ENCODE results near the gene TAF1. TPM values are rescaled to one million over a fixed set of nuclear protein-coding genes. Genes with fewer than 3 reads are reported as not detected.

Gene TAF1
- total RNA-seq, 1 donor from 2014 or later: 25.3 TPM

- FAIRE-seq: no peak
- H3K36me3 ChIP-seq (ENCODE audit: control insufficient read depth, insufficient read depth, low read length): no peaks in the 10 kb centered on the region
- H3K4me3 ChIP-seq (ENCODE audit: low read depth, low read length): no peak overlapping the region
- no peak for TF ChIP-seq CTCF (IDR thresholded peaks at IDR 0.05; ENCODE audit: insufficient read depth, low read length, severe bottlenecking)
- DNase-seq (ENCODE audit: low read depth): no peak
- no peaks in the 10 kb centered on the region for H3K27me3 ChIP-seq (ENCODE audit: control insufficient read depth, insufficient read depth, low read length)
Observed at GRCh38 chrX:71475785-71476540, 109.8 kb downstream of the TAF1 start.

GRCh38 chrX:71482228-71482958 lies 116.2 kb downstream of the TAF1 start:
- DNase-seq (ENCODE audit: low read depth): peak; percentile 19
- no peaks in the 10 kb centered on the region for H3K36me3 ChIP-seq (ENCODE audit: control insufficient read depth, insufficient read depth, low read length)
- H3K4me3 ChIP-seq (ENCODE audit: low read depth, low read length): no peak overlapping the region
- no peak for TF ChIP-seq CTCF (IDR thresholded peaks at IDR 0.05; ENCODE audit: insufficient read depth, low read length, severe bottlenecking)
- H3K27me3 ChIP-seq (ENCODE audit: control insufficient read depth, insufficient read depth, low read length): no peaks in the 10 kb centered on the region
- no peak for FAIRE-seq

GRCh38 chrX:71487814-71488213 lies 121.7 kb downstream of the TAF1 start:
- H3K4me3 ChIP-seq (ENCODE audit: low read depth, low read length): no peak overlapping the region
- DNase-seq (ENCODE audit: low read depth) (no peak), FAIRE-seq (no peak)
- H3K27me3 ChIP-seq (ENCODE audit: control insufficient read depth, insufficient read depth, low read length): no peaks in the 10 kb centered on the region
- no peak for TF ChIP-seq CTCF (IDR thresholded peaks at IDR 0.05; ENCODE audit: insufficient read depth, low read length, severe bottlenecking)
- H3K36me3 ChIP-seq (ENCODE audit: control insufficient read depth, insufficient read depth, low read length): no peaks in the 10 kb centered on the region

GRCh38 chrX:71489540-71489939 lies 123.4 kb downstream of the TAF1 start:
- FAIRE-seq (no peak), DNase-seq (ENCODE audit: low read depth) (no peak)
- Histone ChIP-seq H3K27me3 (ENCODE audit: control insufficient read depth, insufficient read depth, low read length) (no peaks in the 10 kb centered on the region), H3K4me3 (ENCODE audit: low read depth, low read length) (no peak overlapping the region), H3K36me3 (ENCODE audit: control insufficient read depth, insufficient read depth, low read length) (no peaks in the 10 kb centered on the region)
- no peak for TF ChIP-seq CTCF (IDR thresholded peaks at IDR 0.05; ENCODE audit: insufficient read depth, low read length, severe bottlenecking)

GRCh38 chrX:71492231-71493065 lies 126.3 kb downstream of the TAF1 start:
- TF ChIP-seq CTCF (IDR thresholded peaks at IDR 0.05; ENCODE audit: insufficient read depth, low read length, severe bottlenecking): no peak
- FAIRE-seq (no peak), DNase-seq (ENCODE audit: low read depth) (peak; percentile 0)
- peak overlapping the region; percentile 32 for H3K4me3 ChIP-seq (ENCODE audit: low read depth, low read length)
- H3K27me3 ChIP-seq (ENCODE audit: control insufficient read depth, insufficient read depth, low read length): no peaks in the 10 kb centered on the region
- no peaks in the 10 kb centered on the region for H3K36me3 ChIP-seq (ENCODE audit: control insufficient read depth, insufficient read depth, low read length)
